Kidney (tissue), 14 donors: ENCODE measurements around the gene ZNF20. TPM values are rescaled to one million over a fixed set of nuclear protein-coding genes. Genes with fewer than 3 reads are reported as not detected.

ENCODE experiments used
- DNase-seq, 5 donors: peaks; one replicate each; pipeline ENCODE4 v3.0.0-alpha.2; 2013 to 2020
- FAIRE-seq: peaks from 2 replicates; lab custom pipeline; 2012; peaks lifted over from hg19 to GRCh38; lab: Jason Lieb, UNC
- H3K27ac ChIP-seq, 2 donors: one replicate each; pipeline ENCODE4 v1.7.0; 2013; ENCODE audit warnings: low read depth in 2 of 2, low read length in 2 of 2, inconsistent platforms in 1 of 2
- H3K27me3 ChIP-seq: one replicate; pipeline ENCODE4 v1.7.1; 2013; ENCODE audit warnings: low read length, inconsistent platforms; ENCODE audit not compliant: control insufficient read depth, insufficient read depth
- H3K36me3 ChIP-seq, 3 donors: one replicate each; pipeline versions ENCODE4 v1.7.0 to v1.7.1; 2013; ENCODE audit warnings: low read length in 3 of 3, control low read depth in 1 of 3, inconsistent platforms in 1 of 3; ENCODE audit not compliant: insufficient read depth in 3 of 3, control insufficient read depth in 2 of 3
- H3K4me1 ChIP-seq, 3 donors: one replicate each; pipeline versions ENCODE4 v1.7.0 to v1.7.1; 2013; ENCODE audit warnings: low read length in 3 of 3, inconsistent platforms in 1 of 3, low read depth in 1 of 3; ENCODE audit not compliant: control insufficient read depth in 2 of 3, insufficient read depth in 2 of 3
- H3K4me3 ChIP-seq, 3 donors: one replicate each; pipeline versions ENCODE4 v1.7.0 to v1.8.1; 2013; ENCODE audit warnings: low read length in 3 of 3, control low read depth in 1 of 3, inconsistent platforms in 1 of 3
- H3K9ac ChIP-seq, 3 donors: one replicate each; pipeline versions ENCODE4 v1.7.0 to v1.7.1; 2013; ENCODE audit warnings: low read length in 3 of 3, control low read depth in 1 of 3, inconsistent platforms in 1 of 3
- H3K9me3 ChIP-seq, 3 donors: one replicate each; pipeline versions ENCODE4 v1.7.0 to v1.7.1; 2013; ENCODE audit warnings: low read length in 3 of 3, control low read depth in 1 of 3, inconsistent platforms in 1 of 3; ENCODE audit not compliant: control insufficient read depth in 2 of 3, insufficient read depth in 1 of 3
- intact Hi-C: fragments of 100-400 bp; cut with DNase I; formaldehyde crosslinking; loops from one replicate; pipeline ENCODE4 v1.11.1; 2022
- polyA plus RNA-seq: library from polyadenylated mRNA; stranded (reverse); fragments of 350-450 nt; fragmentation: Illumina TruSeq; extraction: RNeasy Lipid Tissue Mini Kit (QIAGEN cat#74804); gene quantifications from one replicate; pipeline ENCODE4 v1.2.3, GENCODE V29; 2014; ENCODE audit warnings: low read depth, low replicate concordance; ENCODE audit not compliant: insufficient read depth
- total RNA-seq: library from RNA; stranded (reverse); fragmentation: NEBNext Ultra II Directional; extraction: Animal tissue kit (Norgen Biotek cat#: 25700); gene quantifications from one replicate; pipeline ENCODE4 v1.2.1, GENCODE V29; 2021
- TF ChIP-seq, protein P1 (sequence below): IDR thresholded peaks from 3 replicates; pipeline ENCODE4 v1.5.1; 2012; ENCODE audit warnings: mild to moderate bottlenecking, moderate library complexity, borderline replicate concordance; ENCODE audit not compliant: insufficient read depth; ENCODE audit errors: extremely low read depth
- donor health status: control.
- donor health status: control.
- donor health status: control.
- donor health status: control.
- donor health status: control.
- donor health status: DM: yes; HTN: yes; CAD: no.
- donor health status: Normal renal cell carcinoma (clear cell type).

Gene ZNF20
- total and polyA plus RNA-seq, 2 donors from 2014 or later, result 3.2 to 7.3 TPM

DNA sequence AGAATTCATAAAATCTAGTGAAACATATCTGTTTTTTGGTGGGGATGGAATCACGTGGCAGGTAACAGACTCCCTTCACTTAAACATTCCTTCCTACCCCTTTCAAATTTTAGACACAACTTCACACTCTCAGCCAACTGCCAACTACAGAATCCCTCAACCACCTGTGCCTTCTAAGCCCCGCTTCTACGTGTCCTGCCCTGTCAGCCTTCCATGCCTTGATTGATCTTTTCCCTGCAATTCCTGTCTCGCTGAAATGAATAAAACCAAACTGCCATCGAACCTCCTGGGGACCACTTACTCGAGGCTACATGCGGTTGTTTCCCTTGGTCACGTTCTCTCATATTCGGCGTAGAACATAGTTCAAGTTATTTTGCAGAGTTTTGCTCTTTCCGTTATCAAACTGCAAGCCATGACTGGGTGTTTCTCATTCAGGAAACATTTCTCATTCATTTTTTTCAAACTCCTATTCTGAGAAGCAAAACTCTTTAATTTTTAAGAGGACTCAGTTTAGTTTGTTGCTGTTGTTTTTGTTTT, 15.2 kb upstream of the ZNF20 start:
- Histone ChIP-seq H3K4me3 (peak overlapping the region; percentile 66 to 85 (median 83)), H3K27me3 (no peaks in the 10 kb centered on the region), H3K9me3 (no peaks in the 10 kb centered on the region), H3K4me1 (peaks cover 0 to 5% (median 0%) of the 10 kb centered on the region in 3 donors), H3K9ac (peak overlapping the region; percentile 54 to 83 (median 77)), H3K36me3 (peaks cover 0 to 4% (median 3%) of the 10 kb centered on the region in 3 donors), H3K27ac (no peak overlapping the region)
- FAIRE-seq (no peak), DNase-seq (peak in 2 of 5 donors; percentile 35)
- TF ChIP-seq, protein P1, sequence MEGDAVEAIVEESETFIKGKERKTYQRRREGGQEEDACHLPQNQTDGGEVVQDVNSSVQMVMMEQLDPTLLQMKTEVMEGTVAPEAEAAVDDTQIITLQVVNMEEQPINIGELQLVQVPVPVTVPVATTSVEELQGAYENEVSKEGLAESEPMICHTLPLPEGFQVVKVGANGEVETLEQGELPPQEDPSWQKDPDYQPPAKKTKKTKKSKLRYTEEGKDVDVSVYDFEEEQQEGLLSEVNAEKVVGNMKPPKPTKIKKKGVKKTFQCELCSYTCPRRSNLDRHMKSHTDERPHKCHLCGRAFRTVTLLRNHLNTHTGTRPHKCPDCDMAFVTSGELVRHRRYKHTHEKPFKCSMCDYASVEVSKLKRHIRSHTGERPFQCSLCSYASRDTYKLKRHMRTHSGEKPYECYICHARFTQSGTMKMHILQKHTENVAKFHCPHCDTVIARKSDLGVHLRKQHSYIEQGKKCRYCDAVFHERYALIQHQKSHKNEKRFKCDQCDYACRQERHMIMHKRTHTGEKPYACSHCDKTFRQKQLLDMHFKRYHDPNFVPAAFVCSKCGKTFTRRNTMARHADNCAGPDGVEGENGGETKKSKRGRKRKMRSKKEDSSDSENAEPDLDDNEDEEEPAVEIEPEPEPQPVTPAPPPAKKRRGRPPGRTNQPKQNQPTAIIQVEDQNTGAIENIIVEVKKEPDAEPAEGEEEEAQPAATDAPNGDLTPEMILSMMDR, result no peak
- intact Hi-C loops, result no loop called here

DNA sequence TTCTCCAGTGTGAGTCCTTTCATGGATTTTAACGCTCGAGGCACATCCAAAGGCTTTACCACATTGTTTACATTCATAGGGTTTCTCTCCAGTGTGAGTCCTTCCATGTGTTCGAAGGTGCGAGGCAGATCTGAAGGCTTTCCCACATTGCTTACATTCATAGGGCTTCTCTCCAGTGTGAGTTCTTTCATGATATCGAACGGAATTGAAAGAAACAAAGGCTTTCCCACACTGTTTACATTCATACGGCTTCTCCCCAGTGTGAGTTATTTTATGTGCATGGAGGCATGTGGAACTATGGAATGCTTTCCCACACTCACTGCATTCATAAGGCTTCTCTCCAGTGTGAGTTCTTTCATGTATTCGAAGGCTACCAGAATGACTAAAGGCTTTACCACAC, 5.2 kb upstream of the ZNF20 start:
- Histone ChIP-seq H3K4me3 (no peak overlapping the region), H3K27me3 (no peaks in the 10 kb centered on the region), H3K27ac (no peak overlapping the region), H3K4me1 (peaks cover 0 to 10% (median 7%) of the 10 kb centered on the region in 3 donors), H3K9ac (no peak overlapping the region), H3K36me3 (peaks cover 12 to 32% (median 14%) of the 10 kb centered on the region in 3 donors), H3K9me3 (peaks cover 0 to 1% (median 0%) of the 10 kb centered on the region in 3 donors)
- TF ChIP-seq, protein P1, result no peak
- intact Hi-C loops, result no loop called here
- DNase-seq (no peak), FAIRE-seq (no peak)

DNA sequence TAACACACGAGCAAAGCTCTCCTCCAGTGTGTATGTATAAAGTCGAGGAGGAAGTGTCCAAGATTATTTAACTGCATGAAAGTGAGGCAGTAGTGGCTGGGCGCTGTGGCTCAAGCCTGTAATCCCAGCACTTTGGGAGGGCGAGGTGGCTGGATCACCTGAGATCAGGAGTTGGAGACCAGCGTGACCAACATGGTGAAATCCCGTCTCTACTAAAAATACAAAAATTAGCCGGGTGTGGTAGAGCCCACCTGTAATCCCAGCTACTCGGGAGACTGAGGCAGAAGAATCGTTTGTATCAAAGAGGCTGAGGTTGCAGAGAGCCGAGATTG, 1.2 kb upstream of the ZNF20 start:
- TF ChIP-seq, protein P1, result no peak
- H3K9me3 ChIP-seq, result peaks cover 0 to 1% (median 0%) of the 10 kb centered on the region in 3 donors
- intact Hi-C loops, result no loop called here
- no peak overlapping the region for H3K9ac ChIP-seq
- FAIRE-seq, result no peak
- peak overlapping the region in 1 of 3 donors; percentile 91 for H3K4me3 ChIP-seq
- H3K4me1 ChIP-seq, result peaks cover 2 to 11% (median 7%) of the 10 kb centered on the region in 3 donors
- H3K27me3 ChIP-seq, result no peaks in the 10 kb centered on the region
- peaks cover 13 to 19% (median 14%) of the 10 kb centered on the region in 3 donors for H3K36me3 ChIP-seq
- H3K27ac ChIP-seq, result no peak overlapping the region
- DNase-seq, result no peak
